CD4-positive, alpha-beta T cell treated with Interleukin-17A for 1 hour (primary cell): ENCODE data around the gene CYP2J2.
"Not testable (repeated sequence)": the region's sequence is repeated elsewhere in the genome, so short reads cannot be mapped to it uniquely, and the experiment has no call there.

Experiments used
- DNase-seq: peaks from one replicate; pipeline ENCODE4 v3.0.0-alpha.2; 2020

Gene CYP2J2

DNA sequence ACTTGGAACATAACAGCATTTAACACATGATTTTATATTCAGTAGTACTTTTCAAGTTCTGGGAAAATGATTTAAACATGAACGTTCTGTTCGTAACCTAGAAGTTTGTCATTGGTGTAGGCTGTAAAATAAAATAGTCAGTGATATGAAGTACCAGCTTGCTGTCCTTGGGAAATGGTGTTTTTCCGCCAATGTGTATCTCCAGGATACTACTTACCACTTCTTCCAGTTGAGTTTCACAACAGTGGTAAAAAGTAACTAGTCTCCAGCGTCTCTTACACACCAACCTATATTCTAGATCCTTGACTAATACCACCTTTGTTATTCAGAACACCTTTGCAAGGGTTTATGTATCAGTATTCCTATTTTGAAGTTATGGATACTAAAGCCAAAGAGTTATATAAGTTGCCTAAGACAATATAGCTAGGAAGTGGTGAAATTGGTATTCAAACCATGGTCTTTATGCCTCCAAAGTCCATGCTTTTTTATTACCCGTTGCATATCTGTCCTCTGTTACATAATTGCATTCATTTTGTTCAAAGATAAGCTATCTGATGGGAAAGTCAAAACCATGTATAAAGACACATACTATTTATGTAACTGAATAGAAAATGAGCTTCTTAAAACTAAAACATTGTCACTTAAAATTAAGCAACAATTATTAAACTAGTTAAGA, 68.8 kb downstream of the CYP2J2 start:
- no peak for DNase-seq

- DNase-seq, result no peak
Measured at GRCh38 chr1:59856725-59857338, 69.7 kb downstream of the CYP2J2 start.

- not testable (repeated sequence) for DNase-seq
Measured at GRCh38 chr1:59855297-59855696, 71.3 kb downstream of the CYP2J2 start.

GRCh38 chr1:59852117-59852516, 74.5 kb downstream of the CYP2J2 start:
- DNase-seq, result no peak

DNA sequence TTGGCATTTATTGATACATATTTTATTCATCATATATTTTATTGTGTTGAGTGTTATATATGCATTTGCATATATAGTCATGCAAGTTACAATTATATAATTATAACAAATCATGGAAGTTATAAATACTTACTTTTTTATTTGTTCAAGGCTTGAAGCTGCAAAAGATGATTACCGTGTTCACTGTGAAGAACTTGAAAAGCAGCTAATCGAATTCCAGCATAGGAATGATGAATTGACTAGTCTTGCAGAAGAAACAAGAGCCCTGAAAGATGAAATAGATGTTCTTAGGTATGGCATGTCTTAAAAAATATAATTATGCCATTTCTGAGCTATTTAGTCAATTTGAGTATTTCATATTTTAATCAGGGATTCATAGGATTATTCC, 79.7 kb downstream of the CYP2J2 start:
- no peak for DNase-seq

- no peak for DNase-seq
Measured at GRCh38 chr1:59846209-59846894, 80.2 kb downstream of the CYP2J2 start.

DNA sequence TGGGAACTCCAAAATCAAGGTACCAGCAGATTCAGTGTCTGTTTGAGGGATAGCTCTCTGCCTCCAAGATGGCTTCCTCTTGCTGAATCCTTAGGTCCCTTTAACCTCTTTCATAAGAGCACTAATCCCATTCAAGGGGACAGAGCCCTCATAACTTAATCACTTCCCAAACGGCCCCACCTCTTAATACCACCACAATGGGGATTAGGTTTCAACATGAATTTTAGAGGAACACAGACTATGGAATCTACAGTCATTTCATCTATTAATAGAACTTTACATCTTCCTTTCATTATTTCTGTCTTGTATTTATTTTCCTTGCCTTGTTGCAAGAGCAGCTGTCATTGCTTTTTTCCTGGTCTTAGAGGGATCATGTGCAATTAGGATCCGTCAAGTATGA, 81.5 kb downstream of the CYP2J2 start:
- DNase-seq, result no peak
